Measurements from ENCODE around the gene ARMC3.
A peak's percentile ranks its signal among the peaks of the same experiment; 100 is the strongest.
"Not testable (repeated sequence)": the region's sequence is repeated elsewhere in the genome, so short reads cannot be mapped to it uniquely, and the experiment has no call there.

ARMC3 gene

GRCh38 chr10:23067337-23067736 is 139.5 kb downstream of the ARMC3 start:
- peaks cover 8% of the 10 kb centered on the region for H3K4me1 ChIP-seq (ENCODE audit: insufficient read depth, poor library complexity, severe bottlenecking)
- no peak overlapping the region for H3K27ac ChIP-seq (ENCODE audit: poor library complexity, severe bottlenecking)
- no peak overlapping the region for H3K4me3 ChIP-seq (ENCODE audit: severe bottlenecking)
- no peaks in the 10 kb centered on the region for H3K9me3 ChIP-seq (ENCODE audit: severe bottlenecking)
- H3K27me3 ChIP-seq (ENCODE audit: insufficient read depth, poor library complexity, severe bottlenecking): no peaks in the 10 kb centered on the region
- ATAC-seq (ENCODE audit: low read depth) (no peak), DNase-seq (ENCODE audit: low spot score) (no peak)
- TF ChIP-seq, protein P1, sequence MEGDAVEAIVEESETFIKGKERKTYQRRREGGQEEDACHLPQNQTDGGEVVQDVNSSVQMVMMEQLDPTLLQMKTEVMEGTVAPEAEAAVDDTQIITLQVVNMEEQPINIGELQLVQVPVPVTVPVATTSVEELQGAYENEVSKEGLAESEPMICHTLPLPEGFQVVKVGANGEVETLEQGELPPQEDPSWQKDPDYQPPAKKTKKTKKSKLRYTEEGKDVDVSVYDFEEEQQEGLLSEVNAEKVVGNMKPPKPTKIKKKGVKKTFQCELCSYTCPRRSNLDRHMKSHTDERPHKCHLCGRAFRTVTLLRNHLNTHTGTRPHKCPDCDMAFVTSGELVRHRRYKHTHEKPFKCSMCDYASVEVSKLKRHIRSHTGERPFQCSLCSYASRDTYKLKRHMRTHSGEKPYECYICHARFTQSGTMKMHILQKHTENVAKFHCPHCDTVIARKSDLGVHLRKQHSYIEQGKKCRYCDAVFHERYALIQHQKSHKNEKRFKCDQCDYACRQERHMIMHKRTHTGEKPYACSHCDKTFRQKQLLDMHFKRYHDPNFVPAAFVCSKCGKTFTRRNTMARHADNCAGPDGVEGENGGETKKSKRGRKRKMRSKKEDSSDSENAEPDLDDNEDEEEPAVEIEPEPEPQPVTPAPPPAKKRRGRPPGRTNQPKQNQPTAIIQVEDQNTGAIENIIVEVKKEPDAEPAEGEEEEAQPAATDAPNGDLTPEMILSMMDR (IDR thresholded peaks at IDR 0.05; ENCODE audit: poor library complexity, severe bottlenecking): no peak
- H3K36me3 ChIP-seq (ENCODE audit: low read depth): no peaks in the 10 kb centered on the region

DNA sequence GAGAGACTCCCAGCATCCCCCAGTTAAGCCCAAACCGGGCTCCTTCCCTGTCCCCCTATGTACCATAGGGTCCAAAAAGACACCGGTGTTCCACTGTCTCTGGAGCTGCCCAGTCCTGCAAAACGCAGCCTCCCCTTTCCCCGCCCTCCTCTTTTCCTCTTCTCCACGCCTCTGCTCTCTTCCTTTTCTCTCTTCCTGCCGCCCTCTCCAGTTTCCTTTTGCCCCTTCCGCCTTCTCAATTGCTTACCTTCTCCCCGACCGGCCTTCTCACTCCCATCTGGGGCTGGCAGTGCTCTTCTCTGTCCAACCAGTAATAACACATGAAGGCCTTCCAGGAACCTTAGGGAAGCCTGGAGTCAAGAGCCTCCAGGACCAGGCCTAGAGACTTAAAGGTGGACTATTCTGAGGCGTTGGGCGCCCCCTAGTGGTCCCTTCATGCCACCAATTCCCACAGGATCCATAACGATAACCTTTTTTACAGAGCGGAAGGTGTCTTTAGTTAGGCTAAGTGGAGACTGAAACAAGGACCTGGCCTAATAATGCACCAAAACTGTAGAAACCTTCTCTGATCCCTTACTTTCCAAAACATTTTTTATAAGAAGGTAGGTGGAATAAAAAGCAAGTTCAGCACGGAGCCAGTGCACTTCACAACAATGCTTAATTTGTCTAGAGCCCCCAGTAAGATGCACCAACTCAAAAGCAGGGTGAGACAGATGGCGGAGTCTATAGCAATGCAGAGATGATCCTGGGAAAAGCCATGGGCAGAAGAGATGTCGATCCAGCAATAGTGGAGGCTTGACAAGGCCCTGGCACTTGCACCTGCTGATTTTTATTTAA is 140.3 kb downstream of the ARMC3 start:
- Histone ChIP-seq H3K27ac (ENCODE audit: poor library complexity, severe bottlenecking) (no peak overlapping the region), H3K4me3 (ENCODE audit: severe bottlenecking) (no peak overlapping the region), H3K9me3 (ENCODE audit: severe bottlenecking) (no peaks in the 10 kb centered on the region), H3K4me1 (ENCODE audit: insufficient read depth, poor library complexity, severe bottlenecking) (peaks cover 8% of the 10 kb centered on the region), H3K27me3 (ENCODE audit: insufficient read depth, poor library complexity, severe bottlenecking) (no peaks in the 10 kb centered on the region), H3K36me3 (ENCODE audit: low read depth) (no peaks in the 10 kb centered on the region)
- TF ChIP-seq, protein P1 (IDR thresholded peaks at IDR 0.05; ENCODE audit: poor library complexity, severe bottlenecking): peak; percentile 87
- ATAC-seq (ENCODE audit: low read depth) (peak; percentile 77), DNase-seq (ENCODE audit: low spot score) (no peak)

GRCh38 chr10:23069019-23069815 is 141.4 kb downstream of the ARMC3 start:
- no peaks in the 10 kb centered on the region for H3K9me3 ChIP-seq (ENCODE audit: severe bottlenecking)
- H3K4me3 ChIP-seq (ENCODE audit: severe bottlenecking): no peak overlapping the region
- H3K36me3 ChIP-seq (ENCODE audit: low read depth): no peaks in the 10 kb centered on the region
- H3K27me3 ChIP-seq (ENCODE audit: insufficient read depth, poor library complexity, severe bottlenecking): no peaks in the 10 kb centered on the region
- H3K27ac ChIP-seq (ENCODE audit: poor library complexity, severe bottlenecking): no peak overlapping the region
- H3K4me1 ChIP-seq (ENCODE audit: insufficient read depth, poor library complexity, severe bottlenecking): peaks cover 8% of the 10 kb centered on the region
- DNase-seq (ENCODE audit: low spot score) (no peak), ATAC-seq (ENCODE audit: low read depth) (no peak)
- TF ChIP-seq, protein P1 (IDR thresholded peaks at IDR 0.05; ENCODE audit: poor library complexity, severe bottlenecking): no peak

- not testable (repeated sequence) for H3K27me3 ChIP-seq (ENCODE audit: insufficient read depth, poor library complexity, severe bottlenecking); H3K36me3 ChIP-seq (ENCODE audit: low read depth); H3K27ac ChIP-seq (ENCODE audit: poor library complexity, severe bottlenecking); H3K9me3 ChIP-seq (ENCODE audit: severe bottlenecking); H3K4me1 ChIP-seq (ENCODE audit: insufficient read depth, poor library complexity, severe bottlenecking); ATAC-seq (ENCODE audit: low read depth); H3K4me3 ChIP-seq (ENCODE audit: severe bottlenecking); DNase-seq (ENCODE audit: low spot score)
These were observed 142.4 kb downstream of the ARMC3 start for GRCh38 chr10:23070092-23070912.

- TF ChIP-seq, protein P1 (IDR thresholded peaks at IDR 0.05; ENCODE audit: poor library complexity, severe bottlenecking): no peak
- Histone ChIP-seq H3K27ac (ENCODE audit: poor library complexity, severe bottlenecking) (no peak overlapping the region), H3K4me3 (ENCODE audit: severe bottlenecking) (no peak overlapping the region), H3K9me3 (ENCODE audit: severe bottlenecking) (no peaks in the 10 kb centered on the region), H3K36me3 (ENCODE audit: low read depth) (no peaks in the 10 kb centered on the region), H3K27me3 (ENCODE audit: insufficient read depth, poor library complexity, severe bottlenecking) (no peaks in the 10 kb centered on the region), H3K4me1 (ENCODE audit: insufficient read depth, poor library complexity, severe bottlenecking) (peaks cover 2% of the 10 kb centered on the region)
- DNase-seq (ENCODE audit: low spot score) (no peak), ATAC-seq (ENCODE audit: low read depth) (no peak)
These were observed 143.0 kb downstream of the ARMC3 start for GRCh38 chr10:23070913-23071218.

DNA sequence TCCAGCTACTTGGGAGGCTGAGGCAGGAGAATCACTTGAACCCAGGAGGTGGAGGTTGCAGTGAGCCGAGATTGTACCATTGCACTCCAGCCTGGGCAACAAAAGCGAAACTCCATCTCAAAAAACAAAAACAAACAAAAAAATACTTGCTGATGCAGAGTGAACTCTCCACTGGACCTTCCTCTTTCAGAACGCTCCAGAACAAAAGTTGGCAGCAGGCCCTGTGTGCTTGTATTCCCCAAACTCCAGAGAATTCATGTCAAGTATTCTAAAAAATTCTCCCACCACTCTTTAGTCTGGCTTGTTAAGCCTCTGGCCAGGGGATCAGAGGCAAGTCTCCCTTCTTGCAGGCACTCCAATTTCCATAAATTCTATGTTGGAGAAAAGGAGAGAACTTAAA is 144.7 kb downstream of the ARMC3 start:
- H3K27ac ChIP-seq (ENCODE audit: poor library complexity, severe bottlenecking); H3K36me3 ChIP-seq (ENCODE audit: low read depth); ATAC-seq (ENCODE audit: low read depth); H3K9me3 ChIP-seq (ENCODE audit: severe bottlenecking); H3K27me3 ChIP-seq (ENCODE audit: insufficient read depth, poor library complexity, severe bottlenecking); H3K4me3 ChIP-seq (ENCODE audit: severe bottlenecking); H3K4me1 ChIP-seq (ENCODE audit: insufficient read depth, poor library complexity, severe bottlenecking); DNase-seq (ENCODE audit: low spot score): not testable (repeated sequence)
